Activated CD4-positive, alpha-beta T cell treated with anti-CD3 and anti-CD28 coated beads for 48 hours (primary cell): ENCODE results near the gene GREB1L.

Source experiments
- DNase-seq: peaks from one replicate; pipeline ENCODE4 v3.0.0-alpha.2; 2020

GREB1L gene

DNA sequence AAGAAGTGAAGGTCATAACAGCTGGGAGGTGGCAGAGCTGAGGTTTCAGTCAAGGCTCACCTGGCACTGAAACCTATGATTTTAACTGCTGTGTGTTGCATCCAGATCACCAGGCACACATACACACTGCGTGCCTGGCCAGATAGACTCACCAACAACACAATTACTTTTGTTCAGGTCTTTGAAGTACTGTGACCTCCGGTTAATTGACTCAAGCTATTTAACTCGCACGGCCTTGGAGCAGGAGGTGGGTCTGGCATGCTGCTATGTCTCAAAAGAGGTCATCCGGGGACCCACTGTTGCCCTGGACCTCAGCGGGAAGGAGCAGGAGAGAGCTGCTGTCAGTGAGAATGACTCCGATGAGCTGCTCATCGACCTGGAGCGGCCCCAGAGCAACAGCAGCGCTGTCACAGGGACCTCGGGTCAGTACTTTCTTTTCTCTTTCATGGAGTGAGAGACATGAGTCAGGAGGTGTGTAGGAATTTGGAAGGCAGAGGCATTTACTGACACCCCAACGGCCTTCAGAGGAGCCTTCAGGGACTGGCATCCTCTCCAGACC lies 254.3 kb downstream of the GREB1L start:
- no peak for DNase-seq

DNA sequence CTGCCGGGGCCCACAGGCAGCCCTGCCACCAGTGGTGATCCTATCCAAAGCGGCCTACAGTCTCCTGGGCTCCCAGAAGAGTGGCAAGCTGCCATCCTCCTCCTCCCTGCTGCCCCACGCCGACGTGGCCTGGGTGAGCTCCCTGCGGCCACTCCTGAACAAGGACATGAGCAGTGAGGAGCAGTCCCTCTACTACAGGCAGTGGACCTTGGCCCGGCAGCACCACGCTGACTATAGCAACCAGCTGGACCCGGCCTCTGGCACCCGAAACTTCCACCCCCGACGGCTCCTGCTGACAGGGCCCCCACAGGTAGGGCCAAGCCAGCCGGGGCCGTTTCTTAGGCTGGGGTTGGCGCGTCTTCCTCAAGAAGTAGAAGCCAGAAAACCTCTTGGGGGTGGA lies 258.0 kb downstream of the GREB1L start:
- DNase-seq = no peak

DNA sequence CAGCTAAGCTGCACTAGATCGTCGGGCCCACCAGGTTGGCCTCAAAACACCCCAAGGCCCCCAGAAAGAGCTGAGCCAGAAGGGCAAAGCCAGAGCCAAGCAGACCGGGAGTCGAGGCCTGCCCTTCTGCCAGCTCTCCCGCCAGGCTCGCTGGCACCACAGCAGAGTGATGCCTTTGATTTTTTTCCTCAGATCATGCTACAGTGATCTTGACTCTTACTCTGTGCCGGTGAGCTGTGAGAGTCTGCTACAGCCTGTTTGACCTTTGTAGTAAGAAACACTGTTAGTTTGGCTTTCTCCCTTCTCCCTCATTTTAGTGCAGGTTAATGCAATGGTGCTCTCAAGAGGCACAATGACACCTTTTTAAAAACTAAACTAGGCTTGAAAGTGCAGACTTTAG lies 260.6 kb downstream of the GREB1L start:
- no peak for DNase-seq

DNA sequence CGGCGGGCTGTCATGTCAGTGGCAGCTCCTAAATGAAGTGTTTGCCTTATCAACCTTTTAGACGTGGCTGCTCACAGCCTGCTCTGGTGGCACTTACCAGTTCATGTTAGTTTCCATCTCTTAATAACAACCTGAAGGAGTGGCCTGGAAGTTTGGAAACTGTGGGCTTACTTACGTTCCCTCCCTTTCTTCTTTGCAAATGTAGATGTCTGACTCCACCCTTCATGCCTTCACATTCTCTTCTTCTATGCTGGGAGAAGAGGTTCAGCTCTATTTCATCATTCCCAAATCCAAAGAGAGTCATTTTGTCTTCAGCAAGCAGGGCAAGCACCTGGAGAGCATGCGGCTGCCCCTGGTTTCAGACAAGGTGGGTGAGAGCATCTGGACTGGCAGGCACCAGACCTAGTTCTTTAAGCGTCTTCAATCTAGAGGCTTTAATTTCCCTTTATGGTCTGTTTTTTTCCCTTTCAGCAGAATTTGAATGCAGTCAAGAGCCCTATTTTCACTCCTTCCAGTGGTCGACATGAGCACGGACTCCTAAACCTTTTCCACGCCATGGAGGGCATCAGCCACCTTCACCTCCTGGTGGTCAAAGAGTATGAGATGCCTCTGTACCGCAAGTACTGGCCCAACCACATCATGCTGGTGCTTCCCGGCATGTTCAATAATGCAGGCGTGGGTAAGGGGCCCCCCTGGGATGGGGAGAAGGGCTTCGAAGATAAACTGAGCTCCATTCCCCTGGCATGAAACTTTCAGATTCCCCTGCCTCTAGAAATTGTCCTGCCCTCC lies 266.1 kb downstream of the GREB1L start:
- DNase-seq = no peak

DNA sequence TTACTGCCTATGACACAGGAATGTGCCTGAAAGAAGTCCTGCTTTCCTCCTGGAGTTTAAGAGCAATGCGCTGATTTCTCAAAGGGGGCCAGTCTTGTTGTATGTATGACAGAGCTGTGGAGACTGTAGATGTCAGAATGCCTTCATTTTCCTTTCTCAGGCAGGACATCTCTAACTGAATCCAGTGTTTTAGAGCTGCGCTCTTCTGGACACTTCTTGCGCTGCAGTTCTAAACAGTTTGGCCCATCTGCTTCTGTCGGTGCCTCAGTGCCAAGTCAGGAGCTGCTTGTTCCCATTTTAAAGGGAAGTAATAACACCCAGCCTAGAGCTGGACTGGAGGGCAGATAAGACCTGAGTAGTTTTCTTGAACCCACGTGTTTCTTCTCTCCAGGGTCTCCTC lies 267.0 kb downstream of the GREB1L start:
- no peak for DNase-seq

DNA sequence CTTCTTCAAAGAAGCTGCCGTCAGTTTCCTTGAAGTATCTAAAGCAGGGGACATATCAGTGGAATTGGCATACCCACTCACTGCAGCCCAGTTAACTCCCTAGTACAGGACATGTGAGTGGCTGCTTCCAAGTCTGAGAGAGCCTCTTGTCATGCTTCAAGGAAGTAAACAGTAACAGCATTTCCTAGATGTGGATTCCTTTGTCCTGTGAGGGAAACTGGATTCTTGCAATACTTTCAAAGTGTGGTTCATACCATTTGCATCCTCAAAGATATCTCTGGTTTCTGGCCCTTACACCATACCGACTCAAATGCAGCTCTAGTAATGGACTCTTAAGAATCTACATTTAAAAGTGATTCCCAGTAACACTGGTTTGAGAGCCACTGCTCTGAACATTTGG lies 271.3 kb downstream of the GREB1L start:
- DNase-seq = no peak

DNA sequence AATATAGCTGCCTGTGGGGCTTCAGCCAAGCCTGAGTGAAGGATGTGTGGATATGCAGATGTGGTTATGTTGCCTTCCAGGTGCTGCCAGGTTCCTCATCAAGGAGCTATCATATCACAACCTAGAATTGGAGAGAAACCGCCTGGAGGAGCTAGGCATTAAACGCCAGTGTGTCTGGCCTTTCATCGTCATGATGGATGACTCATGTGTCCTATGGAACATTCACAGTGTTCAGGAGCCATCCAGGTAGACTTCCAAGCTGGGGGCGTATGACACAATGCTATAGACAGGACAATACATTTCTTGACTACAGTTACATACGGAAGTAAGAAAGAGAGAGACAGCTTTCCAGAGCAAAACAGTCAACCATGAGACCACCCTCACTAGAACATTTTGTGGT lies 271.7 kb downstream of the GREB1L start:
- DNase-seq = no peak

DNA sequence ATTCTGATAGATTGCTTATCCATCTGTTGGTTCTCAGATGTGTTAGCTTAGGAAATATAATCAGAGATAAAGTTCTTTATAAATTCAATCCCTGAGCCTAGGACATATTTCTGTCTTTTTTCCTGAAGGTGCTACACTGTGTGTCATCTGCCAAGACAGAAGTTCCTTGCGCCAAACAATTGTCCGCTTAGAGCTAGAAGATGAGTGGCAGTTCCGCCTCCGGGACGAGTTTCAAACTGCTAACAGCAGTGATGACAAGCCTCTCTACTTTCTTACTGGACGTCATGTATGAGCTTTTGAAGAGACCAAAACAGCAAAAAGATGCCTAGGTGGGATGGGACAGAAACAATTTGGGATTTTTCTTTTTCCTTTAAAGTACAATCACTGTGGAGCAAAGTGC lies 280.5 kb downstream of the GREB1L start:
- DNase-seq = no peak

DNA sequence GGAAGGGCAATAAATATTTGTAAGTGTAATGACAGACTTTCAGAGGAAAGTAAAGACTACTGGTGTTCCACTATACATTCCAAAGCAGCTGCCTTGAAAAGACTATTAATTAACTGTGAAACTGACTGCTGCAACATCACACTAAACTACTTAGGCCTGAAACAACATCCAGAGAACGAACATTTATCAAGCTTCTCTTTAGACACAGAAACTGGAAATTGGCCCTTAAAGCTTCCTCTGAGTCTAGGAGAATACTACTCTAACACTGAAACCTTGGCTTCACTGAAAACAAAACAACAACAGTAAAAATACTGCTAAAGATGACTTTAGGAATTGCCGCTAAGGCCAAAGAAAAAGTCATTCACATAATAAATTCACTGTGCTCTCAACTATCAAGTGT lies 283.9 kb downstream of the GREB1L start:
- DNase-seq = no peak

DNA sequence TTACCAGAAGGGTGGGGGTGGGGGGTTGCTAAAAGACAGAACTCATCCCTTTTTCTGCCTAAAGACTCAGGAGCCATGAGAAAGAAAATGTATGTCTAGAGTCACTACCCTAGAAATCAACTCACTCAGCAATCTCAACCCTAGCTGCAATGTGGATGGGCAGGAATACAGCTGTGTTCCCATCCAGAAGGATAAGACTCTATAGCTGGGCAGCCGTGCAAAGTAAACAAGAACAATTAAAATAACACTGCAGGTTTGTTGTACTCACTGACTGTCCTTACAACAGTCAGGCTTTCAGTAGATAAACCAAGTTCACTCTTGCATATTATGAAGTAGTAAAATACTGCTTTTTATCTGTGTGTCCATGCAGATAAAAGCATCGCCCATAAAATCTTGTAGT lies 284.4 kb downstream of the GREB1L start:
- DNase-seq = no peak

DNA sequence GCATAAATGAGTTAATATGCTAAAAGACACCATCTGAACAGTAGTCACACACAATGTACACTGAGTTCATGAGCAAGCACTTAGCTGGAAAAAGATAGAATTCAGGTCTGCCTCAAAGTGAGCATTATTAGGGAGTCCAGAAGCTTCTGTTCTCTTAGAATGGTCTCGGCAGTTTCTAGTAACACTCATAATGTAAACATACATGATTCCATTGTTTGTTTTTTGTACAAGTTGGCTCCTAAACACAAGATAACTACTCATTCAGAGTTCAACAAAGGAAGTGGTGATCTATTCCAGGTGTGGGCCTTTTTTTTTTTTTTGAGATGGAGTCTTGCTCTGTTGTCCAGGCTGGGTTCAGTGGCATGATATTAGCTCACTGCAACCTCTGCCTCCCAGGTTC lies 292.3 kb downstream of the GREB1L start:
- DNase-seq = no peak

DNA sequence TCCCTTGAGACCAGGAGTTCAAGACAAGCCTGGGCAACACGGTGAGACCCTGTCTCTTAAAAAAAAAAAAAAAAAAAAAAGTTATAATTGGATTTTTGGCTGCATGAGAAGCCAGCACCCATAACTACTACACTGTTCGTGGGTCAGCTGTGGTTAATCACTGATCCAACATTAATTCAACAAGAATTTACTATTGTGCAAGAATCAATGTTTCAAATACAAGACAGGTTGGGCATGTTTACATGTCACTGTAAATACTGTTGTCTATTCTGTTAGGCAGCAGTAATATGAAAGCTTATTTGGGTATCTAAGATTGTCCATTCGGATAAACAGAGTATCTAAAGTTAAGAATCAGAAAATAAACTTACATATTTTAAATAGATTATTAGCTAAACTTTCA lies 296.2 kb downstream of the GREB1L start:
- DNase-seq = no peak

DNA sequence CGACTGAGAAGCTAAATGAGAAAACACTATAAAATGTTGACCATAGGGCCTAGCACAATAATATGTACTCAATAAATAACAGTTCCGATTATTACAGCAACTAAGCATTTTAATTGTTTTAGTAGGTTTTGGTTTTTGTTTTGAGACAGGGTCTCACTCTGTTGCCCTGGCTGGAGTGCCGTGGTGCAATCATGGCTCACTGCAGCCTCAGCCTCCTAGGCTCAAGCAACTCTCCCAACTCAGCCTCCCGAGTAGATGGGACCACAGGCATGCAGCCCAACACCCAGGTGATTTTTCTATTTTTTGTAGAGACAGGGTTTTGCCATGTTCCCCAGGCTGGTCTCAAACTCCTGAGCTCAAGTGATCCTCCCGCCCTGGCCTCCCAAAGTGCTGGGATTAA lies 304.4 kb downstream of the GREB1L start:
- no peak for DNase-seq

DNA sequence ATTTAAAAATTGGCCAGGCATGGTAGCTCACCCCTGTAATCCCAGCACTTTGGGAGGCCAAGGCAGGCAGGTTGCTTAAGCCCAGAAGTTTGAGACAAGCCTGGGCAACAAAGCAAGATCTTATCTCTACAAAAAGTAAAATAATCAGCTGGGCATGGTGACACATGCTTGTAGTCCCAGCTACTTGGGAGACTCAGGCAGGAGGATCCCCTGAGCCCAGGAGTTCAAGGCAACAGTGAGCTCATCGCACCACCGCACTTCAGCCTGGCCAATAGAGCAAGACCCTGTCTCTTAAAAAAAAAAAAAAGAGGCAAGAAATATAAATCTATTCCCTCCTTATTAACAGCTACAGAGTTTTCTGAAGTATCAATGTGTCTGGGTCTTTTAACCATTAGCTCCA lies 306.6 kb downstream of the GREB1L start:
- DNase-seq = no peak

DNA sequence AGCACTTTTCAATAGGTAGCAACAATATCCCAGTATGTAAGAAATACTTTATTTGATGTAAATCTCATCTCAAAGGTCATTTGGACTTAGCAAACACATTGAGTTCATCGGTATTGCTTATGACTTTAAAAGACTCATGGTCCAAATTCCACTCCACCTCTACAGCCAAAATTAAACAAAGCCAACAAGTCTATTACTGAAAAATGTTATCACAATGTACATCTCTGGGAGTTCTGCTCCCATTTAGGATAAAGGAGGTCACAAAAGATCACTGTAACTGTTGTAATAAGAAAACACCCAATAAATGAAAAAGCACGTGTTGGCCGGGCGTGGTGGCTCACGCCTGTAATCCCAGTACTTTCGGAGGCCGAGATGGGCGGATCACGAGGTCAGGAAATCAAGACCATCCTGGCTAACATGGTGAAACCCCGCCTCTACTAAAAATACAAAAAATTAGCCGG lies 308.5 kb downstream of the GREB1L start:
- no peak for DNase-seq

DNA sequence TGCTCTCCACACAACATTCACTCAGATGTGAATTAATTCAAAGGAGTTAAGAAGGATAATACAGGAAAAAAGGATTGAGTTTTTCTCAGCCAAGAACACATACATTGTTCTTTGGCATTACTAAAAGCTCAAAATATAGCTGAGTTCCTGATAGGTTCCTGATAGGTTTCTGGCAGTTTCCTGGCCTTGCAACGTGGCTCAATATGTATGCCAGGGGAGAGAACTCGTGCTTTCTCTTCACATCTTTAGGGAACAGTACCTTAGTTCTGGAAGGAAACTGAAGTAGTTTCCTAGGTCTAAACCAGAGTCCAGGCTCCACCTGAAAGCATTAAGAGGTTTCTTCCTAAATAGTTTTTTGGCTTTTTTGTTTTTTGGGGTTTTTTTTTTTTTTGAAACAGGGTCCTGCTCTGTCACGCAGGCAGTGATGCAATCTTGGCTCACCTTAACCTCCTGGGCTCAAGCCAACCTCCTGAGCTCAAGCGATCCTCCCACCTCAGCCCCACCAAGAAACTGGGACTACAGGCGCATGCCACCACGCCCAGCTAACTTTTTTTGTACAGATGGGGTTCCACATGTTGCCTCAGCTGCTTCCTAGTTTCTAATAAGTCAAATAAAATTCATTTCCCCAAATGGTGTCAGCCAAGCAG lies 315.7 kb downstream of the GREB1L start:
- DNase-seq = no peak

DNA sequence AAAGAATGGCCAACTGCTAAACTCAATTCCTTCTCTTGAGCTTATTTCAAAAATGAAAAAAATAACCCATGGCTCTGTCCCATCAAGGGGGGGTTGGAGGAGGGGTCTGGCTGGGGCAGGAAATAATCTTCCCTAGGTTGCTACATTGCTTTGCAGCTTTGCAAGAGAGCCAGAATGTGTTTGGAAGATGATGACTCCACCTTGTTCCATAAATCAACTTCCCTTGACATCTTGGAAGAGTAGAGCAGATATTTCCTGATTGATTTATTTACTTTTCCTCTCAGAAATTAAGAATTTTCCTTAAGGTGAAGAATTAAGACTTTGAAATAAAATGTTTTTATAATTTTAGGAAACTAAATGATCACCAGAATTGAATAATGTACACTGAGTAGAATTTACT lies 317.2 kb downstream of the GREB1L start:
- DNase-seq = no peak

DNA sequence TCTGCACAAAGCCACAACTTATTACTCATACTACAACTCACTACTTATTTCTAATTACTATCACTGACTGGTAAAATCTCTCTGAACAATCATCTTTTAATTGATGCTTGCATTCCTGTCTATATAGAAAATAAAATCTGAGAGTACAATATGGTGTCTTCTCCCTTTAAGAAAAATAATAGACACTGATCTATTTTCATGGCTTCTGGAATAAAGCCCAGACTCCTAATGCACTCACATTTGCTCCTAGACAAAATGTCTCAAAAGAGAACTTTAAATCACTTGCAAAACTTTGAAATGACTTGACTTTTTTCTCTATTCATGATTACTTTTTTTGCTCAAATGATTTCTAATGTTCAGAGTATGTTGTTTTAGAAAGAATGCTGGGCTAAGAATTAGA lies 329.7 kb downstream of the GREB1L start:
- no peak for DNase-seq
